GM12874 (cell line): Measurements from ENCODE around the gene ZNF556.

Experiments used
- TF ChIP-seq, protein P1 (sequence below): IDR thresholded peaks from 2 replicates; pipeline ENCODE4 v1.5.1; 2011; ENCODE audit warnings: low read depth, mild to moderate bottlenecking, control low read depth, low read length, moderate library complexity; ENCODE audit not compliant: insufficient read depth

ZNF556 gene

DNA sequence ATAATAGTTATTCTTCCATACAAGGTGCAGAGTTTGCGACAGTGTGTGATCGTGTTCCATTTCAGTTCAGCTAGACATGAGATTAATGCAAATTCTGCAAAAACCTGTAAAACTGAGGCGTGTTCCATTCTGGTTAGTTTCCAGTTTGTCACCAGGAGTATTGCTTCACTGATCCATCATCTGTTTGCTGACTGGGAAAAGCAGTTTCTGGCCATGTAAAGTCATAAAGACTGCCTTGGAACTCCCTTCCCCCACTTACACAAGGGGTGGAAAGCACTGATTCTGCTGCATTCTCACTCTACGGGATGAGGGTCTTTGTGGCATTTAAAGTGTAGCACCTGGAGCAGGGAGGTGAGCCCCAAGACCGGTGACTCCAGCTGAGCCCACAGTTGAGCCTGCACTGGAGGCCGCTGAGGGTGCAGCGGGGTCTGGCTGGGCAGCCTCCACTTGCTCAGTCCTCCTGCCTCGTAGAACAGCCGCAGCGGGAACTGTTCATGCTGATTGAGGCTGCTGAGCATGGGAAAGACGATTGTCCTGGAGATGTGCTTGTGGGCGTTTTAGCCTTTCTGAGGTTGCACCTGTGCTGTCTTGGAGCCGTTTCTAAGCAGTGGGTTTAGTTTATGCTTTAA is 35.6 kb downstream of the ZNF556 start:
- TF ChIP-seq, protein P1, sequence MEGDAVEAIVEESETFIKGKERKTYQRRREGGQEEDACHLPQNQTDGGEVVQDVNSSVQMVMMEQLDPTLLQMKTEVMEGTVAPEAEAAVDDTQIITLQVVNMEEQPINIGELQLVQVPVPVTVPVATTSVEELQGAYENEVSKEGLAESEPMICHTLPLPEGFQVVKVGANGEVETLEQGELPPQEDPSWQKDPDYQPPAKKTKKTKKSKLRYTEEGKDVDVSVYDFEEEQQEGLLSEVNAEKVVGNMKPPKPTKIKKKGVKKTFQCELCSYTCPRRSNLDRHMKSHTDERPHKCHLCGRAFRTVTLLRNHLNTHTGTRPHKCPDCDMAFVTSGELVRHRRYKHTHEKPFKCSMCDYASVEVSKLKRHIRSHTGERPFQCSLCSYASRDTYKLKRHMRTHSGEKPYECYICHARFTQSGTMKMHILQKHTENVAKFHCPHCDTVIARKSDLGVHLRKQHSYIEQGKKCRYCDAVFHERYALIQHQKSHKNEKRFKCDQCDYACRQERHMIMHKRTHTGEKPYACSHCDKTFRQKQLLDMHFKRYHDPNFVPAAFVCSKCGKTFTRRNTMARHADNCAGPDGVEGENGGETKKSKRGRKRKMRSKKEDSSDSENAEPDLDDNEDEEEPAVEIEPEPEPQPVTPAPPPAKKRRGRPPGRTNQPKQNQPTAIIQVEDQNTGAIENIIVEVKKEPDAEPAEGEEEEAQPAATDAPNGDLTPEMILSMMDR, result no peak

DNA sequence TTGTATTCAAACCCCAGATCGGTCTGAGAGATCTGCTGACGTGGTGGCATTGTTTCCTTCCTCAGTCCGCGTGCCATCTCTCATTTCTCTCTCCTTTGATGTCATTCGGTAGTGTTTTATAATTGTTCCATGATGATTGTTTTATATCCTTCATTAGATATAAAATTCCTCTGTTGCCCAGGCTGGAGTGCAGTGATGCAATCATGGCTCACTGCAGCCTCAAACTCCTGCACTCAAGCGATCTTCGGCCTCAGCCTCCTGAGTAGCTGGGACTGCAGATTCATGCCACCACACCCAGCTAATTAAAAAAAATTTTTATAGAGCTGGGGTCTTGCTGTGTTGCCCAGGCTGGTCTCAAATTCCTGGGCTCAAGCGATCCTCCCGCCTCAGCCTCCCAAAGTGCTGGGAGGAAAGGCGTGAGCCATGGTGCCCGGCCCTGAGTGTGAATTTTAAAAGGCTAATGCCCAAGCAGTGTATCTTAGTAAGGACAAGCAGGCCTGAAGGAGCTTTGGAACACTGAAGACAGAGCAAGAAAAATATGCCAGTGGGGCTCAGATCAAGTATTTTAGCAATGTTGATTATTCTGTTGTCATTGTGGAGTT is 38.9 kb downstream of the ZNF556 start:
- TF ChIP-seq, protein P1, result no peak

DNA sequence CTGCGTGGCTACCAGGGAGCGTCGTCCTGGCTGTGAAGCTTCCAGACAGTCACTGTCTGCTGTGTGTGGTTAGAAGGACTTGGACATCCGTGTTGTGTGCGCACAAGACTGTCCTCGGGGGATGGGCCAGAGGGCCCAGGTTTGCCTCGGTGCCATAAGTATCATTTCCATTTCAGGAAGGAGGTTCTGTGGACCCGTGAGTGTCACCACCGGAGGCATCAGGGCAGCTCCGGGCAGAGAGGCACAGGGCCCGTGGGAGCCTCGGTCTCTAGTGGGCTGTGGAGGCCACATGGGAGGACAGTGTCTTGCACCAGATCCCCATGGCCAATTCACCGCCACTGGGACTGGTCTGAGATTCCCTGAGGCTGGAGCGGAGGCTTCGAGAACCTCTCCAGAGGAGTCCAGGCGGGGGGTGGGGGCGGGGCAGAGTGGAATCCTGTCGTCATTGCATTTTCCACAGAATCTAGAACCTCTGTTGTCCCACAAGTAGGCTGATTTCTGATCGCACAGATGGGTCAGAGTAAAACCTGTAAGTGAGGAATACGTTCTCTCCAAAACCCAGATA is 39.6 kb downstream of the ZNF556 start:
- TF ChIP-seq, protein P1, result no peak

DNA sequence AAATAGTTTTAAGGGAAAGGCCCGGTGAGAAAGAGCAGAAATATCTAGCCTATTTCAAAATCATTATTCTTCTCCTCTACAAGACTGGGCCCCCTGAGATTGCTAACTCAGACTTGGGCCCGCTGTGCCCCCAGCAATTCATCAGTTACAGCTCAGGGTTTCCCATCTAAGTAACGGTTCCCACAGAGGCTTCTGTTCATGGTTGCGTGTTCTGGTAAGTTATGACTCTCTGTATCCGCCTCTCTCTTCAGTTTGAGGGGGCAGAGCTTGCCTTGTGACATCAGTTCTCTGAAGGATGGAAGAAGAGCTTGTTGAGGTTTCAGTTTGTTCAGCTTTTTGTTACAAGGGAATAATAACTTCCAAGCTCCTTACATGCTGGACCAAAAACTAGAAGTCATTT is 45.2 kb downstream of the ZNF556 start:
- TF ChIP-seq, protein P1, result no peak

DNA sequence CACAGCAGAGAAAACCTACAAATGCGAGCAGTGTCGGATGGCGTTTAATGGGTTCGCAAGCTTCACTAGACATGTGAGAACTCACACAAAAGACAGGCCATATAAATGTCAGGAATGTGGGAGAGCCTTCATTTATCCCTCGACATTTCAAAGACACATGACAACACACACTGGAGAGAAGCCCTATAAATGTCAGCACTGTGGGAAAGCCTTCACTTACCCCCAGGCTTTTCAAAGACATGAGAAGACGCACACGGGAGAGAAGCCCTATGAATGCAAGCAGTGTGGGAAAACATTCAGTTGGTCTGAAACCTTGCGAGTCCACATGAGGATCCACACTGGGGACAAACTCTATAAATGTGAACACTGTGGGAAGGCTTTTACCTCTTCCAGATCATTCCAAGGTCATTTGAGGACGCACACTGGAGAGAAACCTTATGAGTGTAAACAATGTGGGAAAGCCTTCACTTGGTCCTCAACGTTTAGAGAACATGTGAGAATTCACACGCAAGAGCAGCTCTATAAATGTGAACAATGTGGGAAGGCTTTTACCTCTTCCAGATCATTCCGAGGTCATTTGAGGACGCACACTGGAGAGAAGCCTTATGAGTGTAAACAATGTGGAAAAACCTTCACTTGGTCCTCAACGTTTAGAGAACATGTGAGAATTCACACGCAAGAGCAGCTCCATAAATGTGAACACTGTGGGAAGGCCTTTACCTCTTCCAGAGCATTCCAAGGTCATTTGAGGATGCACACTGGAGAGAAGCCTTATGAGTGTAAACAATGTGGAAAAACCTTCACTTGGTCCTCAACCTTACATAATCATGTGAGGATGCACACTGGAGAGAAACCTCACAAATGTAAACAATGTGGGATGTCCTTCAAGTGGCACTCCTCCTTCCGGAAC is 50.4 kb downstream of the ZNF556 start:
- TF ChIP-seq, protein P1, result no peak

DNA sequence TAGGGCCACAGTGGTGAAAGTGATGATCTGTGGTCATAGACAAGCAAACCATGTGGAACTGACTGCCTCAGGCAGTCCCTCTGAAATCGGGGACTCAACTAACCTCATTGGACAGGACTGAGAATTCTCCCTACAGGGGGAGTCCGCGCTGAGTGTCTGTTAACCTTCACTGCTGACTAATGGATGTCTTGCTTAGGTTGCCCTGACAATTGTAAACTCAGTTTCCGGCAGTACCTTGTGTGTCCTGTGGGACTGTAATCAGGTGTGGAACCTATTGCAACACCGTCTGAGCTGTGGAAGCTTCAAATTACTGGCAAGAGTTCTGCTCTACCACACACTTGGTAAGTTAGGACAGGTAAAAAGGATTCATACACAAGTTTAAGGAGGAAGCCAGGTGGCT is 55.9 kb downstream of the ZNF556 start:
- TF ChIP-seq, protein P1, result no peak

DNA sequence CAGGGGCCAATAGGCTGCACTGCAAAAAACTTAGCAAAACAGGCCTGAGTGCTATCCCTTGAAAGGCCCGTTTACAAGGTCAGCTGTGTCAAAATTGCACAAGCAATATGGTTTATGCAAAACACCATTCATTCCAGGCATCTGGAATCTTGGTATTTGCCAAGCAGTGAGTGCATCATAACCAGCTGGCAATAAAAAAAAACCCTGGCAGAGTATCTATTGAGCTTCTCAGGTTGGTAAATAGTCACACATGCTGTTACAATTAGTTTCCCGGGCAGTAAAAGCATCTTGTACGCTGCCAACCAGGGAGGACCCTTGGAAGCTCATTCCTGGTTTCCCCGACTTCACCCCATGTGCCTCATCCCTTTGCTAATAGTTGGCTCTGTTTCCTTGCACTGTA is 56.4 kb downstream of the ZNF556 start:
- TF ChIP-seq, protein P1, result no peak
